IMR-90 (cell line): ENCODE measurements around the gene ARMC6. TPM values are rescaled to one million over a fixed set of nuclear protein-coding genes. Genes with fewer than 3 reads are reported as not detected.

Source experiments
- ATAC-seq: fragments of 200-7000 bp; cut with Tn5 transposase; 2 replicates; pipeline ENCODE4 v1.9.1; 2020; ENCODE audit warnings: low read depth, mild to moderate bottlenecking, moderate library complexity
- BruUV-seq: library from RNA; stranded (reverse); fragments of 400-500 nt; replicated peaks from 2 replicates; lab custom pipeline; 2021; lab: Mats Ljungman, UMichigan
- CTCF ChIA-PET: fragments of 300-600 bp; formaldehyde crosslinking; extraction: SDS; loops from one replicate; lab custom pipeline; 2021; ENCODE audit warnings: antibody characterized with exemption; lab: Yijun Ruan, JAX
- POLR2A ChIA-PET: fragments of 300-600 bp; sonication (Branson Sonifier 250); formaldehyde crosslinking; loops from one replicate; lab custom pipeline; 2022; ENCODE audit warnings: antibody characterized with exemption; ENCODE audit not compliant: unreplicated experiment; lab: Charles Lee
- DNase-seq: peaks from one replicate; pipeline ENCODE4 v3.0.0; 2013
- H2AFZ ChIP-seq: replicated peaks from 2 replicates; pipeline ENCODE3; 2013; ENCODE audit warnings: low read length, mild to moderate bottlenecking; ENCODE audit not compliant: poor library complexity
- H2AK5ac ChIP-seq: 2 replicates; pipeline ENCODE4 v1.6.1; 2013; ENCODE audit warnings: low read depth, low read length, inconsistent platforms
- H2AK9ac ChIP-seq: replicated peaks from 2 replicates; pipeline ENCODE3; 2013; ENCODE audit warnings: mild to moderate bottlenecking, low read depth, low read length, moderate library complexity; ENCODE audit not compliant: poor library complexity
- H2BK120ac ChIP-seq: 2 replicates; pipeline ENCODE4 v1.6.1; 2013; ENCODE audit warnings: low read depth, low read length, inconsistent platforms
- H2BK15ac ChIP-seq: 3 replicates; pipeline ENCODE4 v1.6.1; 2013; ENCODE audit warnings: low read depth, low read length, inconsistent platforms
- H2BK20ac ChIP-seq: 2 replicates; pipeline ENCODE4 v1.6.1; 2013; ENCODE audit warnings: low read depth, mild to moderate bottlenecking, inconsistent platforms, low read length, moderate library complexity
- H2BK5ac ChIP-seq: 2 replicates; pipeline ENCODE4 v1.6.1; 2013; ENCODE audit warnings: mild to moderate bottlenecking, low read depth, low read length, inconsistent platforms; ENCODE audit not compliant: poor library complexity, severe bottlenecking
- H3K14ac ChIP-seq: replicated peaks from 2 replicates; pipeline ENCODE4 v1.6.1; 2013; ENCODE audit warnings: low read depth, low read length, inconsistent platforms
- H3K18ac ChIP-seq: 2 replicates; pipeline ENCODE4 v1.6.1; 2013; ENCODE audit warnings: low read depth, low read length, control low read depth
- H3K23ac ChIP-seq: 2 replicates; pipeline ENCODE4 v1.6.1; 2013; ENCODE audit warnings: low read depth, low read length, inconsistent platforms
- H3K27ac ChIP-seq: 2 replicates; pipeline ENCODE4 v1.5.1; 2013; ENCODE audit warnings: mild to moderate bottlenecking, control low read depth, low read length; ENCODE audit not compliant: insufficient read depth
- H3K27me3 ChIP-seq: 2 replicates; pipeline ENCODE4 v1.6.1; 2013; ENCODE audit warnings: low read length; ENCODE audit not compliant: control insufficient read depth, insufficient read depth
- H3K36me3 ChIP-seq: 2 replicates; pipeline ENCODE4 v1.6.1; 2013; ENCODE audit warnings: low read length, mixed read lengths; ENCODE audit not compliant: control insufficient read depth, insufficient read depth
- H3K4ac ChIP-seq: 2 replicates; pipeline ENCODE4 v1.6.1; 2013; ENCODE audit warnings: low read depth, low read length, inconsistent platforms
- H3K4me1 ChIP-seq: 2 replicates; pipeline ENCODE4 v1.6.1; 2013; ENCODE audit warnings: low read length, mixed read lengths; ENCODE audit not compliant: control insufficient read depth, insufficient read depth
- H3K4me2 ChIP-seq: 2 replicates; pipeline ENCODE4 v1.6.1; 2013; ENCODE audit warnings: low read depth, mild to moderate bottlenecking, control low read depth, low read length, moderate library complexity
- H3K4me3 ChIP-seq: 2 replicates; pipeline ENCODE4 v1.5.1; 2013; ENCODE audit warnings: low read depth, mild to moderate bottlenecking, control low read depth, low read length, moderate library complexity; ENCODE audit not compliant: insufficient read depth
- H3K56ac ChIP-seq: 2 replicates; pipeline ENCODE4 v1.6.1; 2013; ENCODE audit warnings: low read length, inconsistent platforms; ENCODE audit not compliant: insufficient read depth; ENCODE audit errors: extremely low read depth
- H3K79me1 ChIP-seq, 2 experiments: 2 replicates each; pipeline ENCODE4 v1.6.1; 2013; ENCODE audit warnings: low read length in 2 of 2, inconsistent platforms in 1 of 2, low read depth in 1 of 2
- H3K9ac ChIP-seq: 2 replicates; pipeline ENCODE4 v1.6.1; 2013; ENCODE audit warnings: low read depth, low read length, control low read depth
- H3K9me1 ChIP-seq: 2 replicates; pipeline ENCODE4 v1.6.1; 2013; ENCODE audit warnings: low read length, inconsistent platforms; ENCODE audit not compliant: insufficient read depth
- H3K9me3 ChIP-seq: 2 replicates; pipeline ENCODE4 v1.6.1; 2013; ENCODE audit warnings: low read length; ENCODE audit not compliant: control insufficient read depth, insufficient read depth
- H4K20me1 ChIP-seq: 2 replicates; pipeline ENCODE4 v1.6.1; 2013; ENCODE audit warnings: low read length, inconsistent platforms; ENCODE audit not compliant: insufficient read depth
- H4K5ac ChIP-seq: 2 replicates; pipeline ENCODE4 v1.6.1; 2013; ENCODE audit warnings: mild to moderate bottlenecking, low read depth, low read length, control low read depth
- H4K8ac ChIP-seq, 2 experiments: 2 replicates each; pipeline ENCODE4 v1.6.1; 2013; ENCODE audit warnings: low read depth in 2 of 2, low read length in 2 of 2, control low read depth in 1 of 2, inconsistent platforms in 1 of 2
- H4K91ac ChIP-seq: 2 replicates; pipeline ENCODE4 v1.6.1; 2013; ENCODE audit warnings: low read depth, low read length, inconsistent platforms; ENCODE audit not compliant: insufficient read depth
- CHD1 ChIP-seq: IDR thresholded peaks from 2 replicates; pipeline ENCODE4 v1.6.1; 2012; ENCODE audit warnings: low read depth, low read length, improper control_type of control experiment
- FOS ChIP-seq: fragments of 150-350 bp; IDR thresholded peaks from 2 replicates; pipeline ENCODE4 v1.6.1; 2016; ENCODE audit warnings: low read depth, low read length
- MAFK ChIP-seq: IDR thresholded peaks from 2 replicates; pipeline ENCODE4 v1.6.1; 2012; ENCODE audit warnings: low read depth, low read length, improper control_type of control experiment
- MAZ ChIP-seq: IDR thresholded peaks from 2 replicates; pipeline ENCODE4 v1.6.1; 2012; ENCODE audit warnings: low read depth, mild to moderate bottlenecking, low read length, improper control_type of control experiment, moderate library complexity, borderline replicate concordance
- MXI1 ChIP-seq: IDR thresholded peaks from 2 replicates; pipeline ENCODE4 v1.6.1; 2012; ENCODE audit warnings: low read depth, mild to moderate bottlenecking, low read length, moderate library complexity, borderline replicate concordance
- POLR2A ChIP-seq: IDR thresholded peaks from 2 replicates; pipeline ENCODE4 v1.6.1; 2012; ENCODE audit warnings: mild to moderate bottlenecking, low read depth, low read length
- RCOR1 ChIP-seq: IDR thresholded peaks from 2 replicates; pipeline ENCODE4 v1.6.1; 2012; ENCODE audit warnings: mild to moderate bottlenecking, low read length, improper control_type of control experiment; ENCODE audit not compliant: insufficient replicate concordance
- RFX5 ChIP-seq: IDR thresholded peaks from 2 replicates; pipeline ENCODE4 v1.8.0; 2012; ENCODE audit warnings: low read depth, mild to moderate bottlenecking, low read length, moderate library complexity
- SMC3 ChIP-seq: fragments of 150-350 bp; IDR thresholded peaks from 2 replicates; pipeline ENCODE4 v1.6.1; 2016; ENCODE audit warnings: low read depth, mild to moderate bottlenecking, antibody characterized with exemption, low read length, moderate library complexity
- WGBS, 2 experiments: methylation state at CpG; one replicate each; pipeline versions ENCODE4 v1.1.5 to v1.1.7; 2013; ENCODE audit warnings: missing lambda C conversion rate in 2 of 2; ENCODE audit not compliant: insufficient read length in 1 of 2; ENCODE audit errors: extremely low coverage in 2 of 2; 5-methylcytosine and 5-hydroxymethylcytosine counted together
- dilution Hi-C: fragments of 300-500 bp; cut with HindIII; formaldehyde crosslinking; loops from one replicate; pipeline ENCODE4 v1.14.3; 2018; ENCODE audit warnings: low sequenced_read_pairs; ENCODE audit not compliant: unreplicated experiment
- in situ Hi-C: fragments of 300-500 bp; cut with MboI; formaldehyde crosslinking; loops from 3 replicates; pipeline ENCODE4 v1.14.3; 2019; ENCODE audit warnings: low sequenced_read_pairs, inconsistent platforms, mixed read lengths
- intact Hi-C: fragments of 100-400 bp; cut with micrococcal nuclease; formaldehyde crosslinking; loops from 2 replicates; pipeline ENCODE4 v1.10.0; 2022
- polyA plus RNA-seq, 3 experiments: library from polyadenylated mRNA; depleted of rRNA; stranded (reverse); fragments of >200 nt; gene quantifications; 2 replicates each; pipeline ENCODE4 v1.2.3, GENCODE V29; 2012; ENCODE audit warnings: low replicate concordance in 1 of 3
- total RNA-seq: library from RNA; depleted of rRNA; stranded (reverse); fragments of >200 nt; gene quantifications from 2 replicates; pipeline ENCODE4 v1.2.3, GENCODE V29; 2012
- TF ChIP-seq, protein P1 (sequence below): fragments of 150-350 bp; IDR thresholded peaks from 2 replicates; pipeline ENCODE4 v1.6.1; 2016; ENCODE audit warnings: low read depth, mild to moderate bottlenecking, low read length, moderate library complexity, borderline replicate concordance
- TF ChIP-seq, protein P2 (sequence below): conservative IDR thresholded peaks from 2 replicates; pipeline ENCODE4 v1.5.1; 2012; ENCODE audit warnings: mild to moderate bottlenecking, low read depth, low read length, improper control_type of control experiment
- TF ChIP-seq, protein P3 (sequence below): fragments of 150-350 bp; IDR thresholded peaks from 2 replicates; pipeline ENCODE4 v1.6.1; 2017; ENCODE audit warnings: mild to moderate bottlenecking, antibody characterized with exemption, low read length, low read depth

Gene ARMC6
- total and polyA plus RNA-seq, 2 of the 4 experiments (the other 2 are of a cell fraction) = 41.5 to 52.7 TPM

DNA sequence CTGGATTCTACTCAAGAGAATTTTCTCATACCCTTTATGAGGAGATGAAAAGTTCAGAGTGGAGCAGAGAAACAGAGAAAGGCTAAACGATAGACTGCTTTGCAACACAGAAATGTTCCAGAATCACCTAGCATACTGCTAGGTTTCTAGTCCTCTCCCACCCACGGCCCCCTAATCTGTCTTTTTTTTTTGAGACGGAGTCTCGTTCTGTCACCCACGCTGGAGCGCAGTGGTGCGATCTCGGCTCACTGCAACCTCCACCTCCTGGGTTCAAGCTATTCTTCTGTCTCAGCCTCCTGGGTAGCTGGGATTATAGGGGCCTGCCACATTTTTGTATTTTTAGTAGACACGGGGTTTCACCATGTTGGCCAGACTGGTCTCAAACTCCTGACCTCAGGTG lies 4.9 kb upstream of the ARMC6 start:
- no peak overlapping the region for H3K4me3 ChIP-seq
- no peaks in the 10 kb centered on the region for H3K9me3 ChIP-seq
- no peak for TF ChIP-seq MAZ
- TF ChIP-seq POLR2A = no peak
- TF ChIP-seq, protein P1, sequence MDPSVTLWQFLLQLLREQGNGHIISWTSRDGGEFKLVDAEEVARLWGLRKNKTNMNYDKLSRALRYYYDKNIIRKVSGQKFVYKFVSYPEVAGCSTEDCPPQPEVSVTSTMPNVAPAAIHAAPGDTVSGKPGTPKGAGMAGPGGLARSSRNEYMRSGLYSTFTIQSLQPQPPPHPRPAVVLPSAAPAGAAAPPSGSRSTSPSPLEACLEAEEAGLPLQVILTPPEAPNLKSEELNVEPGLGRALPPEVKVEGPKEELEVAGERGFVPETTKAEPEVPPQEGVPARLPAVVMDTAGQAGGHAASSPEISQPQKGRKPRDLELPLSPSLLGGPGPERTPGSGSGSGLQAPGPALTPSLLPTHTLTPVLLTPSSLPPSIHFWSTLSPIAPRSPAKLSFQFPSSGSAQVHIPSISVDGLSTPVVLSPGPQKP = no peak
- TF ChIP-seq, protein P2, sequence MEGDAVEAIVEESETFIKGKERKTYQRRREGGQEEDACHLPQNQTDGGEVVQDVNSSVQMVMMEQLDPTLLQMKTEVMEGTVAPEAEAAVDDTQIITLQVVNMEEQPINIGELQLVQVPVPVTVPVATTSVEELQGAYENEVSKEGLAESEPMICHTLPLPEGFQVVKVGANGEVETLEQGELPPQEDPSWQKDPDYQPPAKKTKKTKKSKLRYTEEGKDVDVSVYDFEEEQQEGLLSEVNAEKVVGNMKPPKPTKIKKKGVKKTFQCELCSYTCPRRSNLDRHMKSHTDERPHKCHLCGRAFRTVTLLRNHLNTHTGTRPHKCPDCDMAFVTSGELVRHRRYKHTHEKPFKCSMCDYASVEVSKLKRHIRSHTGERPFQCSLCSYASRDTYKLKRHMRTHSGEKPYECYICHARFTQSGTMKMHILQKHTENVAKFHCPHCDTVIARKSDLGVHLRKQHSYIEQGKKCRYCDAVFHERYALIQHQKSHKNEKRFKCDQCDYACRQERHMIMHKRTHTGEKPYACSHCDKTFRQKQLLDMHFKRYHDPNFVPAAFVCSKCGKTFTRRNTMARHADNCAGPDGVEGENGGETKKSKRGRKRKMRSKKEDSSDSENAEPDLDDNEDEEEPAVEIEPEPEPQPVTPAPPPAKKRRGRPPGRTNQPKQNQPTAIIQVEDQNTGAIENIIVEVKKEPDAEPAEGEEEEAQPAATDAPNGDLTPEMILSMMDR = no peak
- no peak for TF ChIP-seq RFX5
- TF ChIP-seq RCOR1 = no peak
- no peak for TF ChIP-seq CHD1
- no peak for TF ChIP-seq MXI1
- no peak for TF ChIP-seq SMC3
- TF ChIP-seq, protein P3, sequence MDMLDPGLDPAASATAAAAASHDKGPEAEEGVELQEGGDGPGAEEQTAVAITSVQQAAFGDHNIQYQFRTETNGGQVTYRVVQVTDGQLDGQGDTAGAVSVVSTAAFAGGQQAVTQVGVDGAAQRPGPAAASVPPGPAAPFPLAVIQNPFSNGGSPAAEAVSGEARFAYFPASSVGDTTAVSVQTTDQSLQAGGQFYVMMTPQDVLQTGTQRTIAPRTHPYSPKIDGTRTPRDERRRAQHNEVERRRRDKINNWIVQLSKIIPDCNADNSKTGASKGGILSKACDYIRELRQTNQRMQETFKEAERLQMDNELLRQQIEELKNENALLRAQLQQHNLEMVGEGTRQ = no peak
- TF ChIP-seq FOS = no peak
- no peak for TF ChIP-seq MAFK
- no peak overlapping the region for H4K8ac ChIP-seq
- DNase-seq (no peak), ATAC-seq (no peak)
- H2BK20ac ChIP-seq = no peak overlapping the region
- H3K14ac ChIP-seq = no peak overlapping the region
- no peak overlapping the region for H3K56ac ChIP-seq
- peaks cover 2% of the 10 kb centered on the region; the same call in 1 of the 2 replicates for H3K4me1 ChIP-seq
- no peak overlapping the region for H2AFZ ChIP-seq
- no peak overlapping the region for H2BK15ac ChIP-seq
- H4K91ac ChIP-seq = no peak overlapping the region
- no peak overlapping the region for H3K4me2 ChIP-seq
- no peak overlapping the region for H2AK5ac ChIP-seq
- CTCF ChIA-PET = no interaction called here
- H3K4ac ChIP-seq = no peak overlapping the region
- H3K18ac ChIP-seq = no peak overlapping the region
- H2BK5ac ChIP-seq = no peak overlapping the region
- in situ Hi-C loops (no loop called here), dilution Hi-C loops (no loop called here), intact Hi-C loops (no loop called here)
- H4K5ac ChIP-seq = no peak overlapping the region
- POLR2A ChIA-PET = no interaction called here
- 100% methylated on average over 1 of the region's 9 CpGs; no CpG with 5 or more reads in 1 of the 2 experiments for WGBS, 2 experiments
- H4K20me1 ChIP-seq = peaks cover 40% of the 10 kb centered on the region
- peaks cover 36 to 72% of the 10 kb centered on the region in 2 experiments for H3K79me1 ChIP-seq
- no peak overlapping the region for H2BK120ac ChIP-seq
- H3K23ac ChIP-seq = no peak overlapping the region
- no peak overlapping the region for H3K27ac ChIP-seq
- no peaks in the 10 kb centered on the region for H3K27me3 ChIP-seq
- BruUV-seq = no TSS peak
- peaks cover 44% of the 10 kb centered on the region for H3K36me3 ChIP-seq
- no peak overlapping the region for H2AK9ac ChIP-seq
- no peaks in the 10 kb centered on the region for H3K9me1 ChIP-seq
- H3K9ac ChIP-seq = no peak overlapping the region
